ENCODE measurements around the gene SLC14A1. TPM values are rescaled to one million over a fixed set of nuclear protein-coding genes. Genes with fewer than 3 reads are reported as not detected.

Gene SLC14A1
- total and polyA plus RNA-seq, 3 donors from 2014 or later, result 0.50 to 0.73 TPM; not detected in 1

GRCh38 chr18:45731716-45732115 lies 7.7 kb downstream of the SLC14A1 start:
- Histone ChIP-seq H3K4me1 (no peaks in the 10 kb centered on the region), H3K9me3 (no peaks in the 10 kb centered on the region), H3K27ac (no peak overlapping the region), H3K36me3 (ENCODE audit: low read depth, missing control alignments) (no peaks in the 10 kb centered on the region), H3K4me3 (no peak overlapping the region), H3K27me3 (no peaks in the 10 kb centered on the region)
- 94 to 100% methylated on average over 2 of the region's 2 CpGs for WGBS, 2 donors
- no peak for DNase-seq
- intact Hi-C loops (cut with DNase I; ENCODE audit: low total_unique reads), result no loop called here
- TF ChIP-seq CTCF (IDR thresholded peaks at IDR 0.05) (no peak), POLR2A (IDR thresholded peaks at IDR 0.05) (no peak)

GRCh38 chr18:45733535-45733934 lies 9.6 kb downstream of the SLC14A1 start:
- Histone ChIP-seq H3K27ac (no peak overlapping the region), H3K4me1 (no peaks in the 10 kb centered on the region), H3K36me3 (ENCODE audit: low read depth, missing control alignments) (no peaks in the 10 kb centered on the region), H3K9me3 (no peaks in the 10 kb centered on the region), H3K4me3 (no peak overlapping the region), H3K27me3 (no peaks in the 10 kb centered on the region)
- TF ChIP-seq POLR2A (IDR thresholded peaks at IDR 0.05) (no peak), CTCF (IDR thresholded peaks at IDR 0.05) (no peak)
- WGBS, 2 donors, result 90 to 91% methylated on average over 7 of the region's 7 CpGs
- DNase-seq, result no peak
- intact Hi-C loops (cut with DNase I; ENCODE audit: low total_unique reads), result no loop called here

GRCh38 chr18:45734505-45734904 lies 10.5 kb downstream of the SLC14A1 start:
- no peak for DNase-seq
- WGBS, 2 donors, result 93 to 94% methylated on average over 5 of the region's 5 CpGs
- Histone ChIP-seq H3K4me3 (no peak overlapping the region), H3K36me3 (ENCODE audit: low read depth, missing control alignments) (no peaks in the 10 kb centered on the region), H3K27me3 (no peaks in the 10 kb centered on the region), H3K4me1 (no peaks in the 10 kb centered on the region), H3K27ac (no peak overlapping the region), H3K9me3 (no peaks in the 10 kb centered on the region)
- intact Hi-C loops (cut with DNase I; ENCODE audit: low total_unique reads), result no loop called here
- TF ChIP-seq POLR2A (IDR thresholded peaks at IDR 0.05) (no peak), CTCF (IDR thresholded peaks at IDR 0.05) (no peak)

GRCh38 chr18:45734944-45735343 lies 11.0 kb downstream of the SLC14A1 start:
- Histone ChIP-seq H3K27me3 (no peaks in the 10 kb centered on the region), H3K4me1 (no peaks in the 10 kb centered on the region), H3K36me3 (ENCODE audit: low read depth, missing control alignments) (no peaks in the 10 kb centered on the region), H3K9me3 (no peaks in the 10 kb centered on the region), H3K27ac (no peak overlapping the region), H3K4me3 (no peak overlapping the region)
- intact Hi-C loops (cut with DNase I; ENCODE audit: low total_unique reads), result no loop called here
- 83 to 94% methylated on average over 6 of the region's 6 CpGs for WGBS, 2 donors
- TF ChIP-seq CTCF (IDR thresholded peaks at IDR 0.05) (no peak), POLR2A (IDR thresholded peaks at IDR 0.05) (no peak)
- DNase-seq, result no peak

GRCh38 chr18:45738660-45739059 lies 14.7 kb downstream of the SLC14A1 start:
- no peak for TF ChIP-seq CTCF (IDR thresholded peaks at IDR 0.05)
- no peak for TF ChIP-seq POLR2A (IDR thresholded peaks at IDR 0.05)
- H3K27ac ChIP-seq, result no peak overlapping the region
- DNase-seq, result no peak
- intact Hi-C loops (cut with DNase I; ENCODE audit: low total_unique reads), result no loop called here
- no peaks in the 10 kb centered on the region for H3K36me3 ChIP-seq (ENCODE audit: low read depth, missing control alignments)
- H3K4me1 ChIP-seq, result no peaks in the 10 kb centered on the region
- H3K4me3 ChIP-seq, result no peak overlapping the region
- no peaks in the 10 kb centered on the region for H3K27me3 ChIP-seq
- H3K9me3 ChIP-seq, result no peaks in the 10 kb centered on the region

All from testis (tissue), 3 donors.